Psoas muscle (tissue), 8 donors: ENCODE measurements around the gene ATOH7. TPM values are rescaled to one million over a fixed set of nuclear protein-coding genes. Genes with fewer than 3 reads are reported as not detected.
A peak's percentile ranks its signal among the peaks of the same experiment; 100 is the strongest.
"Not testable (repeated sequence)": the region's sequence is repeated elsewhere in the genome, so short reads cannot be mapped to it uniquely, and the experiment has no call there.

Source experiments
- ATAC-seq, 4 donors: fragments of 200-7000 bp; cut with Tn5 transposase; one replicate each; pipeline ENCODE4 v1.9.1; 2020; ENCODE audit warnings: moderate library complexity in 3 of 4, mild to moderate bottlenecking in 2 of 4
- DNase-seq, 2 donors: peaks; one replicate each; pipeline ENCODE4 v3.0.0-alpha.2; 2020
- H3K27ac ChIP-seq: fragments of 200-600 bp; one replicate; pipeline ENCODE4 v1.8.0; 2022
- H3K27me3 ChIP-seq, 3 donors: fragments of 200-600 bp in 1 of 3; one replicate each; pipeline versions ENCODE4 v1.6.1 to v1.8.0; 2013 to 2022; ENCODE audit warnings: low read length in 2 of 3, mild to moderate bottlenecking in 2 of 3, moderate library complexity in 1 of 3; ENCODE audit not compliant: insufficient read depth in 3 of 3
- H3K36me3 ChIP-seq, 2 donors: fragments of 200-600 bp in 1 of 2; one replicate each; pipeline versions ENCODE4 v1.6.1 to v1.8.0; 2013 to 2022; ENCODE audit warnings: low read depth in 1 of 2, mild to moderate bottlenecking in 1 of 2, moderate library complexity in 1 of 2; ENCODE audit not compliant: insufficient read depth in 1 of 2
- H3K4me1 ChIP-seq: fragments of 200-600 bp; one replicate; pipeline ENCODE4 v1.8.0; 2022
- H3K4me3 ChIP-seq: fragments of 200-600 bp; one replicate; pipeline ENCODE4 v1.8.0; 2022; ENCODE audit warnings: mild to moderate bottlenecking
- H3K9me3 ChIP-seq: fragments of 200-600 bp; one replicate; pipeline ENCODE4 v1.8.0; 2022
- WGBS, 3 donors: extraction: QIAGEN DNeasy Blood & Tissue Kit; methylation state at CpG; one replicate each; pipeline versions ENCODE4 v1.1.6 to v1.1.7; 2013; 5-methylcytosine and 5-hydroxymethylcytosine counted together
- intact Hi-C, 2 donors: fragments of 100-400 bp; cut with DNase I; formaldehyde crosslinking; loops; one replicate each; pipeline versions ENCODE4 v1.11.0 to v1.14.2; 2022
- polyA plus RNA-seq, 3 donors: library from polyadenylated mRNA; stranded (reverse); fragments of 200-250 nt; gene quantifications; one replicate each; pipeline ENCODE4 v1.2.3, GENCODE V29; 2013
- total RNA-seq, 4 donors: library from RNA; stranded (reverse); fragmentation: NEBNext Ultra II Directional in 2 of 4; extraction: Animal tissue kit (Norgen Biotek cat#: 25700) in 2 of 4; gene quantifications; one replicate each; pipeline versions ENCODE4 v1.2.1 to v1.2.4, GENCODE V29; 2021 to 2023
- TF ChIP-seq, protein P1 (sequence below): fragments of 200-600 bp; IDR thresholded peaks from one replicate; pipeline ENCODE4 v1.8.0; 2022; ENCODE audit warnings: antibody characterized with exemption
- donor health status: healthy with polysubstance abuse.
- donor health status: DM: no; HTN: no; CAD: no; lungs with moderate emphysema.
- donor health status: Bipolar disorder and iron deficiency.
- donor health status: healthy.
- donor health status: DM: yes; HTN: yes; CAD: no.
- donor health status: DM: no; HTN: no; CAD: no.
- donor health status: DM: no; HTN: no; CAD: no.
- donor health status: DM: yes; HTN: yes; CAD: no.

The ATOH7 gene
- total and polyA plus RNA-seq, 7 donors = 0.17 TPM; not detected in 6

GRCh38 chr10:68196701-68197100, 35.2 kb downstream of the ATOH7 start:
- Histone ChIP-seq H3K4me3 (no peak overlapping the region), H3K9me3 (no peaks in the 10 kb centered on the region), H3K4me1 (peaks cover 17% of the 10 kb centered on the region), H3K27me3 (no peaks in the 10 kb centered on the region), H3K27ac (peak overlapping the region; percentile 56), H3K36me3 (peaks cover 4 to 82% of the 10 kb centered on the region in 2 donors)
- TF ChIP-seq, protein P1, sequence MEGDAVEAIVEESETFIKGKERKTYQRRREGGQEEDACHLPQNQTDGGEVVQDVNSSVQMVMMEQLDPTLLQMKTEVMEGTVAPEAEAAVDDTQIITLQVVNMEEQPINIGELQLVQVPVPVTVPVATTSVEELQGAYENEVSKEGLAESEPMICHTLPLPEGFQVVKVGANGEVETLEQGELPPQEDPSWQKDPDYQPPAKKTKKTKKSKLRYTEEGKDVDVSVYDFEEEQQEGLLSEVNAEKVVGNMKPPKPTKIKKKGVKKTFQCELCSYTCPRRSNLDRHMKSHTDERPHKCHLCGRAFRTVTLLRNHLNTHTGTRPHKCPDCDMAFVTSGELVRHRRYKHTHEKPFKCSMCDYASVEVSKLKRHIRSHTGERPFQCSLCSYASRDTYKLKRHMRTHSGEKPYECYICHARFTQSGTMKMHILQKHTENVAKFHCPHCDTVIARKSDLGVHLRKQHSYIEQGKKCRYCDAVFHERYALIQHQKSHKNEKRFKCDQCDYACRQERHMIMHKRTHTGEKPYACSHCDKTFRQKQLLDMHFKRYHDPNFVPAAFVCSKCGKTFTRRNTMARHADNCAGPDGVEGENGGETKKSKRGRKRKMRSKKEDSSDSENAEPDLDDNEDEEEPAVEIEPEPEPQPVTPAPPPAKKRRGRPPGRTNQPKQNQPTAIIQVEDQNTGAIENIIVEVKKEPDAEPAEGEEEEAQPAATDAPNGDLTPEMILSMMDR = no peak
- ATAC-seq (no peak), DNase-seq (no peak)
- intact Hi-C loops = no loop called here
- 24 to 28% (median 25%) methylated on average over 3 of the region's 3 CpGs for WGBS, 3 donors

GRCh38 chr10:68195776-68196175, 36.1 kb downstream of the ATOH7 start:
- H3K27ac ChIP-seq, H3K4me3 ChIP-seq, ATAC-seq, H3K27me3 ChIP-seq, intact Hi-C loops, H3K9me3 ChIP-seq, DNase-seq: not testable (repeated sequence)
- WGBS, 3 donors = 74 to 93% (median 76%) methylated on average over 2 of the region's 2 CpGs
- Histone ChIP-seq H3K36me3 (peaks cover 4 to 82% of the 10 kb centered on the region in 2 donors), H3K4me1 (peaks cover 17% of the 10 kb centered on the region)

DNA sequence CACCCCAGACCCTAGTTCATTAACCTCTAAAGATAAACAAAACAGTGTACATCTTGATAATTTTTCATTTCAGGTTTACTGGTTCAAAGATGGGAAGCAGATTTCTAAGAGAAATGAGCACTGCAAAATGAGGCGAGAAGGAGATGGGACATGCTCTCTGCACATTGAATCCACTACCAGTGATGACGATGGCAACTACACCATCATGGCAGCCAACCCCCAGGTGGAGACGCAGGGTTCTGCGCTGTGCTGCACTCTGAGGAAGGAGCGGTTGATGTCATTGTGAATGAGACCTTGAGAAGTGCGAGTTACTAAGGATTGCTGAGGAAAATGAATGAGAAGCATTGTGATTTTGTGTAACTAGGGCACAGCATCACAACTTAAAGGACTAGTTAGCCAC, 37.6 kb downstream of the ATOH7 start:
- Histone ChIP-seq H3K4me3 (no peak overlapping the region), H3K27ac (peak overlapping the region; percentile 67), H3K27me3 (no peaks in the 10 kb centered on the region), H3K4me1 (peaks cover 17% of the 10 kb centered on the region), H3K36me3 (peaks cover 4 to 82% of the 10 kb centered on the region in 2 donors), H3K9me3 (no peaks in the 10 kb centered on the region)
- ATAC-seq (no peak), DNase-seq (no peak)
- intact Hi-C loops = no loop called here
- TF ChIP-seq, protein P1 = no peak
- WGBS, 3 donors = 76 to 87% (median 82%) methylated on average over 6 of the region's 6 CpGs

DNA sequence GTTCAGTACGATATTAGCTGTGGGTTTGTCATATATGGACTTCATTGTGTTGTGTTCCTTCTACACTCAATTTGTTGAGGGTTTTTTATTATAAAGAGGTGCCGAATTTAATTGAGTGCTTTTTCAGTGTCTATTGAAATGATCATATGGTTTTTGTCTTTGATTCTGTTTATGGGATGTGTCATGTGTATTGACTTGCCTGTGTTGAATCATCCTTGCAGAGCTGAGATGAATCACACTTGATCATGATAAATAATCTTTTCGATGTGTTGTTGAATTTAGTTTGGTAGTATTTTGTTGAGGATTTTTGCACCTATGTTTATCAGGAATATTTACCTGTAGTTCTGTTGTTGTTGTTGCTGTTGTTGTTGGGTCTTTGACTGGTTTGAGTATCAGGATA, 39.8 kb downstream of the ATOH7 start:
- WGBS, 3 donors = 81 to 91% (median 88%) methylated on average over 3 of the region's 3 CpGs
- peak in 1 of 4 donors; percentile 30 for ATAC-seq
- TF ChIP-seq, protein P1 = no peak
- H3K27ac ChIP-seq = peak overlapping the region; percentile 67
- no peaks in the 10 kb centered on the region for H3K9me3 ChIP-seq
- intact Hi-C loops = no loop called here
- H3K36me3 ChIP-seq = peaks cover 6 to 82% of the 10 kb centered on the region in 2 donors
- no peaks in the 10 kb centered on the region for H3K27me3 ChIP-seq
- DNase-seq = no peak
- no peak overlapping the region for H3K4me3 ChIP-seq
- H3K4me1 ChIP-seq = peaks cover 17% of the 10 kb centered on the region

- intact Hi-C loops = no loop called here
- H3K9me3 ChIP-seq = no peaks in the 10 kb centered on the region
- H3K27ac ChIP-seq = no peak overlapping the region
- no peak overlapping the region for H3K4me3 ChIP-seq
- ATAC-seq (no peak), DNase-seq (no peak)
- peaks cover 9% of the 10 kb centered on the region for H3K4me1 ChIP-seq
- no peaks in the 10 kb centered on the region for H3K27me3 ChIP-seq
- TF ChIP-seq, protein P1 = no peak
- 76 to 87% (median 84%) methylated on average over 6 of the region's 6 CpGs for WGBS, 3 donors
- peaks cover 2 to 64% of the 10 kb centered on the region in 2 donors for H3K36me3 ChIP-seq
These were observed 43.1 kb downstream of the ATOH7 start for GRCh38 chr10:68188835-68189234.
